ENCODE measurements around the gene GPR75.

Gene GPR75

GRCh38 chr2:53861824-53862223 is 2.1 kb upstream of the GPR75 start:
- no peak overlapping the region for H3K27ac ChIP-seq (replicated peaks)
- no peak for TF ChIP-seq CTCF (IDR thresholded peaks at IDR 0.05; ENCODE audit: insufficient read depth, low read length)
- no peak for TF ChIP-seq SPI1 (IDR thresholded peaks at IDR 0.05; ENCODE audit: borderline replicate concordance, low read depth)
- TF ChIP-seq GABPA (IDR thresholded peaks at IDR 0.05; ENCODE audit: low read depth): no peak
- no peak for TF ChIP-seq REST (IDR thresholded peaks at IDR 0.05; ENCODE audit: insufficient replicate concordance, low read depth)
- no peak for TF ChIP-seq POLR2AphosphoS5 (IDR thresholded peaks at IDR 0.05; ENCODE audit: low read depth)
- no peak overlapping the region for H3K4me3 ChIP-seq (replicated peaks; ENCODE audit: insufficient read depth, low read length)
- no peaks in the 10 kb centered on the region for H3K27me3 ChIP-seq (ENCODE audit: insufficient read depth, poor library complexity, severe bottlenecking)
- no peak for DNase-seq (ENCODE audit: low read depth in 1 of 2, low spot score in 1 of 2)

- no peak overlapping the region for H3K4me3 ChIP-seq (replicated peaks; ENCODE audit: insufficient read depth, low read length)
- TF ChIP-seq POLR2AphosphoS5 (IDR thresholded peaks at IDR 0.05; ENCODE audit: low read depth): no peak
- TF ChIP-seq CTCF (IDR thresholded peaks at IDR 0.05; ENCODE audit: insufficient read depth, low read length): no peak
- no peak for TF ChIP-seq GABPA (IDR thresholded peaks at IDR 0.05; ENCODE audit: low read depth)
- TF ChIP-seq REST (IDR thresholded peaks at IDR 0.05; ENCODE audit: insufficient replicate concordance, low read depth): no peak
- TF ChIP-seq SPI1 (IDR thresholded peaks at IDR 0.05; ENCODE audit: borderline replicate concordance, low read depth): no peak
- DNase-seq (ENCODE audit: low read depth in 1 of 2, low spot score in 1 of 2): no peak
- no peaks in the 10 kb centered on the region for H3K27me3 ChIP-seq (ENCODE audit: insufficient read depth, poor library complexity, severe bottlenecking)
- H3K27ac ChIP-seq (replicated peaks): no peak overlapping the region
Observed at GRCh38 chr2:53856272-53856671, 3.5 kb downstream of the GPR75 start.

GRCh38 chr2:53854678-53855077 is 5.1 kb downstream of the GPR75 start:
- H3K4me3 ChIP-seq (replicated peaks; ENCODE audit: insufficient read depth, low read length): no peak overlapping the region
- no peak overlapping the region for H3K27ac ChIP-seq (replicated peaks)
- DNase-seq (ENCODE audit: low read depth in 1 of 2, low spot score in 1 of 2): no peak
- H3K27me3 ChIP-seq (ENCODE audit: insufficient read depth, poor library complexity, severe bottlenecking): no peaks in the 10 kb centered on the region
- TF ChIP-seq GABPA (IDR thresholded peaks at IDR 0.05; ENCODE audit: low read depth) (no peak), POLR2AphosphoS5 (IDR thresholded peaks at IDR 0.05; ENCODE audit: low read depth) (no peak), SPI1 (IDR thresholded peaks at IDR 0.05; ENCODE audit: borderline replicate concordance, low read depth) (no peak), REST (IDR thresholded peaks at IDR 0.05; ENCODE audit: insufficient replicate concordance, low read depth) (no peak), CTCF (IDR thresholded peaks at IDR 0.05; ENCODE audit: insufficient read depth, low read length) (no peak)
